ENCODE measurements around the gene KIR3DL3.

- no peak for TF ChIP-seq GATA2 (IDR thresholded peaks at IDR 0.05; ENCODE audit: low read depth, low read length)
- no peak for TF ChIP-seq GATA3 (IDR thresholded peaks at IDR 0.05; ENCODE audit: low read depth, low read length)
Measured at GRCh38 chr19:54724644-54725043, 402 bp downstream of the KIR3DL3 start.

Measured in SH-SY5Y (cell line).